Retinal pigment epithelial cell (primary cell): Measurements from ENCODE around the gene CDKL1.

Source experiments
- DNase-seq: peaks from one replicate; pipeline ENCODE4 v3.0.0-alpha.2; 2010; ENCODE audit warnings: low read depth
- H3K4me3 ChIP-seq: 2 replicates; pipeline ENCODE4 v1.5.1; 2011; ENCODE audit warnings: mild to moderate bottlenecking, low read length, control low read depth, moderate library complexity
- TF ChIP-seq, protein P1 (sequence below): conservative IDR thresholded peaks from 2 replicates; pipeline ENCODE4 v1.5.1; 2011; ENCODE audit warnings: low read depth, low read length, control low read depth, inconsistent platforms

CDKL1 gene

DNA sequence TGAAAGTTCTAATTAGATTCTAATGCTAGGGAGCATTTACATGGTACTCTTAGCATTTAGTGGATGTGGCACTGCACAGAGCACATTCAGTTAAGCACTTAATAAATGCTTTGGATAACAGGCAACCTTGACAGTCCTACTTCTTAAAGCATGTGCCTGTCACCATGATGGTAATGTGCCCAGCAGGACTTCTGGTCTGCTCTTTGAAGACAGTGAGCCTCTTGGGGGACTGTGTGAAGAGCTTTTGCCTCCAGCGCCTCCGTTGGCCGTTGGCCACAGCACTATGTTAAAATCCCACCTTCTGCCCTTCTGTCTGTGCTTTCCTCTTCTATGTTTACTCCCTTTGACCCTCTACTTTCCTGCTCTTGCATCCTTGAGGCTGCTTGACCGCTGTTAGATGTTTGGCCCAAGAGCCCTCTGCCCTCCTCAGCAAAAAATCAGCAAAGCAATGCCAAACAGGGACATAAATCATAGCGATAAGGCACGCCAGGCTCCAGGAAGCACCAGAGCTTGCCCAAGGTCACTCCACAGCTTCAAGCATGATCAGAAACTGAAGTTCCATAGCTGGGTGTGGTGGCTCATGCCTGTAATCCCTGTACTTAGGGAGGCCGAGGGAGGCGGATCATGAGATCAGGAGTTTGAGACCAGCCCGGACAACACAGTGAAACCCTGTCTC, 8.3 kb downstream of the CDKL1 start:
- no peak for DNase-seq
- no peak overlapping the region for H3K4me3 ChIP-seq
- TF ChIP-seq, protein P1, sequence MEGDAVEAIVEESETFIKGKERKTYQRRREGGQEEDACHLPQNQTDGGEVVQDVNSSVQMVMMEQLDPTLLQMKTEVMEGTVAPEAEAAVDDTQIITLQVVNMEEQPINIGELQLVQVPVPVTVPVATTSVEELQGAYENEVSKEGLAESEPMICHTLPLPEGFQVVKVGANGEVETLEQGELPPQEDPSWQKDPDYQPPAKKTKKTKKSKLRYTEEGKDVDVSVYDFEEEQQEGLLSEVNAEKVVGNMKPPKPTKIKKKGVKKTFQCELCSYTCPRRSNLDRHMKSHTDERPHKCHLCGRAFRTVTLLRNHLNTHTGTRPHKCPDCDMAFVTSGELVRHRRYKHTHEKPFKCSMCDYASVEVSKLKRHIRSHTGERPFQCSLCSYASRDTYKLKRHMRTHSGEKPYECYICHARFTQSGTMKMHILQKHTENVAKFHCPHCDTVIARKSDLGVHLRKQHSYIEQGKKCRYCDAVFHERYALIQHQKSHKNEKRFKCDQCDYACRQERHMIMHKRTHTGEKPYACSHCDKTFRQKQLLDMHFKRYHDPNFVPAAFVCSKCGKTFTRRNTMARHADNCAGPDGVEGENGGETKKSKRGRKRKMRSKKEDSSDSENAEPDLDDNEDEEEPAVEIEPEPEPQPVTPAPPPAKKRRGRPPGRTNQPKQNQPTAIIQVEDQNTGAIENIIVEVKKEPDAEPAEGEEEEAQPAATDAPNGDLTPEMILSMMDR, result no peak

DNA sequence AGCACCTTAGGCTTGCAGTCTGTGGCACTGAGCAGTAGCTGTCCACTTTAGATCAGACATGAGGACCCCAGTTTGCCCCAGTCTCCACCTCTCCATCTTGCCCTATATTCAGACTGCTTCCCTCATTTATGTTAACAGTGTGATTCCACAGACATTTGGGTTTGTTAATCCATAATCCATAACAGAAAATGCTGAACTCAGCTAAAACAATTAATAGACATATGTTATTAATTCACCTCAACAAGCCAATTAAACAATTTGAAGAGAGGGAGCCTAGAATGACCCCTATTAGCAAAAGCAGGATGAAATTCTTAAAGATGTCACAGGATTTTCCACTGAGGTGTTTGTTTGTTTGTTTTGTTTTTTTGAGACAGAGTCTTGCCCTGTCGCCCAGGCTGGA, 9.1 kb downstream of the CDKL1 start:
- H3K4me3 ChIP-seq, result no peak overlapping the region
- TF ChIP-seq, protein P1, result no peak
- no peak for DNase-seq

DNA sequence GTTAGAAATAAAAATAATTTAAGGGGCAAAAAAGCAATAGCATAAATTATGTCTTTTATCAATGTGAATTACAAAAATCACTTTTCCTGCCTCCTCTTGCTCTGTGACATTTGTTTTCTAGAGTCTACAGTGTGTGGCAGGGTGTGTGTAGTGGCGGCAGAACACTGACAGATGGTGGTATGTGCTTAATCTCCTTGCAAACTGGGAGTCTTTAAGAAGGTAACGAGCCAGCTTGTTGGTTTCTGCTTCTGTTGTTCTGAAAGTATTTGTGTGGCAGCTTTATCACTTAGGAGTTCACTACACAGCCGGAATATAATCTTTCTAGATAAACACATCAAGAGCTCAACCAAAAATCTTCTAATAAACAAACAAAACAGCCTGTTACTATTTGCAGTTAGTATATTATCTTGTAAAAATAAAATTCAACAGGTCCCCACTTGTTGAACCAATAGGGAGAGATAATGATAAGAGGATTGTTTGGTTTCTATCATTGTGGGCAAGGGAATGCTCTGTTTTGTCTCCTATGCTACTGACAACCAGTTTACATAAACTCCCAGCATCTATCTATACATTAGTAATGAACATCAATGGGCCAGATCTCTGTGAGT, 13.0 kb downstream of the CDKL1 start:
- TF ChIP-seq, protein P1, result peak; percentile 47
- no peak overlapping the region for H3K4me3 ChIP-seq
- no peak for DNase-seq

DNA sequence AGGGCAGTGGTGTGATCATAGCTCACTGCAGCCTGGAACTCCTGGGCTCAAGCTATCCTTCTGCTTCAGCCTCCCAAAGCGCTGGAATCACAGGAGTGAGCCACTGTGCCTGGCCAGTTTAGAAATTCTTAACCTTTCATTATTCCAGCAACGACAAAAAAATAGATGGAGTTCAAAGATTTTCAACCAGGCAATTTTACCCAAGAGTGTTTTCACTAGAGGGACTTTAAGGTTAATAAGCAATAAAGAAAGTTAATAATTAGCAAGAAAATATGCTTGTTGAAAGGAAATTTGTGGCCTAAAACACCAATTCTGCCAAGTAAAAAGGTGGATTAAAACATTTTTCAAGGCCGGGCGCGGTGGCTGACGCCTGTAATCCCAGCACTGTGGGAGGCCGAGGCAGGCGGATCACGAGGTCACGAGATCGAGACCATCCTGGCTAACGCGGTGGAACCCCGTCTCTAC, 14.8 kb downstream of the CDKL1 start:
- H3K4me3 ChIP-seq, result no peak overlapping the region
- DNase-seq, result no peak
- TF ChIP-seq, protein P1, result no peak

DNA sequence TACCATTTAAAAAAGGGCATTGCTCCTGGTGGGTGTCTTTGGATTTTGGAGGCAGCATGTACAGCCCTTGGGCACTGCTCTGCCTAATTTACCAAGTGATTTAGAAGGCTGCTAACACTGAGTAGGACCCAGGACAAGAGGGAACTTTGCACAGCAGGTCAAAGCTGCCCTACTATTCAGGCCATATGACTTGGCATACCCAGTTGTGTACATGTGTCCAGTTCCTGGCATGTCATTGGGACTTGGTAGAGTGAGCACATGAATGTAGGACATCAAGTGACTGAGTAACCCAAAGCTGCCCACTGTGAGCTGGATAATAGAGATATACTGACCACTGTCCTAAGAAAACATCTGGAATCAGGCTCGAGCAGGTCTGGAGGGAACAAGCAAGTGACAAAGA, 15.7 kb downstream of the CDKL1 start:
- TF ChIP-seq, protein P1, result no peak
- no peak overlapping the region for H3K4me3 ChIP-seq
- DNase-seq, result no peak

DNA sequence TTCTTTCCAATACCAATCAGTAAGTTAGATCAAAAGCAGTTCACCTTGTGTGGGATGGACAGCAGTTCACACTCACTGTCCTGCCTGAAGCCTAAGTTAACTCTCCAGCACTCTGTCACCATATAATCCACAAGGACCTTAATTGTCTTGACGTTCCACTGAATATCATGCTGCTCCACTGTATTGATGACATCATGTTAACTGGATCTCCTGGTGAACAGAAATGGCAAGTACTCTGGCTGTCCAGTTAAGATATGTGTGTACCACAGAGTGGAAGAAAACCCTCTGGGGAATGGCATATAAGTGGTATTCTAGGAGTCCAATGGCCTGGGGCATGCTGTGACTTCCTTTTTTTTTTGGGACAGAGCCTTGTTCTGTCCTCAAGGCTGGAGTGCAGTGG, 16.2 kb downstream of the CDKL1 start:
- DNase-seq, result no peak
- TF ChIP-seq, protein P1, result no peak
- no peak overlapping the region for H3K4me3 ChIP-seq

DNA sequence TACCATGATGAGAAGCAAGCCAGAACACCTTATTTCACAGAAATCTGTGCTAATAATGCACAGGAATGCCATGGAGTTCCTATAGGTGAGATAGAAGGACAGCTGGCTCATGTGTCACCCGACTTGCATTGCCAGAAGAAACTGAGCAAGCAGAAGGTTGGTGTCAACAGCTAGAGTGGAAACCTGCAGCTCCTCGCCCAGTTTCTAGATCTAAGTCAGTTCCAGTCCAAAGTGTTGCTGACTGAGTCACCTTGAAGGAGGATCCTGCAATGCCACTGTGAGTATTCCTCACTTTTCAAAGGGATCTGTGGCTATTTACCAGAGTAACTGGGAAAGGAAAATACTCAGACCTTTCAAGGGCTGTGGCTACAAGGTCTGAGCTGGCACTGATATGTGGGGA, 17.1 kb downstream of the CDKL1 start:
- DNase-seq, result no peak
- no peak overlapping the region for H3K4me3 ChIP-seq
- TF ChIP-seq, protein P1, result no peak
